Neural progenitor cell (in vitro differentiated cells): Measurements from ENCODE around the gene TJP1. TPM values are rescaled to one million over a fixed set of nuclear protein-coding genes. Genes with fewer than 3 reads are reported as not detected.

Source experiments
- DNase-seq: peaks from one replicate; pipeline ENCODE4 v3.0.0-alpha.2; 2016; ENCODE audit warnings: low spot score
- H2AFZ ChIP-seq: fragments of 200-600 bp; sonication (generic); replicated peaks from 2 replicates; pipeline ENCODE4 v1.6.1; 2016; ENCODE audit warnings: antibody characterized with exemption
- H3F3A ChIP-seq: fragments of 200-600 bp; sonication (generic); 2 replicates; pipeline ENCODE4 v1.6.1; 2016; ENCODE audit warnings: antibody characterized with exemption, low read depth
- H3K27ac ChIP-seq: fragments of 200-600 bp; sonication (generic); 2 replicates; pipeline ENCODE4 v1.5.1; 2016; ENCODE audit warnings: mild to moderate bottlenecking
- H3K27me3 ChIP-seq: fragments of 200-600 bp; sonication (generic); 2 replicates; pipeline ENCODE4 v1.6.1; 2016; ENCODE audit warnings: mild to moderate bottlenecking, moderate library complexity
- H3K36me3 ChIP-seq: fragments of 200-600 bp; sonication (generic); 2 replicates; pipeline ENCODE4 v1.5.1; 2016
- H3K4me1 ChIP-seq: fragments of 200-600 bp; sonication (generic); 2 replicates; pipeline ENCODE4 v1.6.1; 2016; ENCODE audit warnings: mixed run types
- H3K4me2 ChIP-seq: fragments of 200-600 bp; sonication (generic); 2 replicates; pipeline ENCODE4 v1.6.1; 2016
- H3K4me3 ChIP-seq: fragments of 200-600 bp; sonication (generic); 2 replicates; pipeline ENCODE4 v1.5.1; 2016
- H3K79me2 ChIP-seq: fragments of 200-600 bp; sonication (generic); 2 replicates; pipeline ENCODE4 v1.6.1; 2016; ENCODE audit warnings: low read depth
- H3K9ac ChIP-seq: fragments of 200-600 bp; sonication (generic); 2 replicates; pipeline ENCODE4 v1.6.1; 2016
- H3K9me3 ChIP-seq: fragments of 200-600 bp; sonication (generic); 2 replicates; pipeline ENCODE4 v1.5.1; 2016; ENCODE audit warnings: low read depth
- H4K20me1 ChIP-seq: fragments of 200-600 bp; sonication (generic); 2 replicates; pipeline ENCODE4 v1.6.1; 2016; ENCODE audit warnings: low read depth
- H3K27ac Mint-ChIP-seq: 3 replicates; pipeline ENCODE4 v1.8.0; 2021; ENCODE audit warnings: mixed read lengths
- H3K27me3 Mint-ChIP-seq: 2 replicates; pipeline ENCODE4 v1.8.0; 2022; ENCODE audit warnings: low read depth, mild to moderate bottlenecking, inconsistent platforms, moderate library complexity, mixed read lengths; ENCODE audit not compliant: insufficient read depth
- H3K36me3 Mint-ChIP-seq: 3 replicates; pipeline ENCODE4 v1.8.0; 2021; ENCODE audit warnings: mixed read lengths
- H3K4me1 Mint-ChIP-seq: 3 replicates; pipeline ENCODE4 v1.8.0; 2021; ENCODE audit warnings: mixed read lengths
- H3K4me3 Mint-ChIP-seq: 3 replicates; pipeline ENCODE4 v1.8.0; 2021; ENCODE audit warnings: mild to moderate bottlenecking, moderate library complexity, mixed read lengths
- H3K9me3 Mint-ChIP-seq: 3 replicates; pipeline ENCODE4 v1.8.0; 2020; ENCODE audit warnings: mixed read lengths
- EZH2 ChIP-seq: fragments of 200-600 bp; sonication (generic); IDR thresholded peaks from 2 replicates; pipeline ENCODE4 v1.6.1; 2017; ENCODE audit warnings: antibody characterized with exemption, mild to moderate bottlenecking, moderate library complexity
- EZH2phosphoT487 ChIP-seq: fragments of 200-600 bp; sonication (generic); IDR thresholded peaks from 2 replicates; pipeline ENCODE4 v1.6.1; 2017; ENCODE audit warnings: antibody characterized with exemption
- total RNA-seq: library from RNA; depleted of rRNA; stranded (reverse); fragments of >200 nt; gene quantifications from 2 replicates; pipeline ENCODE4 v1.2.3, GENCODE V29; 2015; ENCODE audit warnings: low replicate concordance
- TF ChIP-seq, protein P1 (sequence below): fragments of 200-600 bp; sonication (generic); IDR thresholded peaks from 2 replicates; pipeline ENCODE4 v1.5.1; 2017; ENCODE audit warnings: antibody characterized with exemption, mild to moderate bottlenecking

TJP1 gene
- total RNA-seq, 1 donor from 2014 or later, result 126 TPM

DNA sequence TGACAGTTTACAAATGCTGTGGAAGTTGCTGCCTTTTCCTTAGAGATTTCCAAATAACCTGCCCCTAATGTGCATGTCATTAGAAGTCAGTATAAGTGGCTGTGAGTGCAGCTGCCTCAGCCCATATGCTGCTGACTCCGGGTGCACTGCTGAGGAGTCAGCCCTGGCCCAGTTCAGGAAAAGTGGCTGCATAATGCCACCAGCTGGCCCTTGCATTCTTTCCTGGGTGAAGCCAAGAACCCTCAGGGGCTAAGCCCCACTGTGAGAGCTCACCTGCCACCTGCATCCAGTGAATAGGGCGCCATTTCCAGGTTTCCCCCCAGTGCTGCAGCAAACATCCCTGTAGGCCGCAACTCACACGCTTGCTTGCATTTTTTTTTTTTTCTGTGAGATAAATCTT is 139.9 kb downstream of the TJP1 start:
- Histone ChIP-seq H3K36me3 (no peaks in the 10 kb centered on the region), H3K9me3 (no peaks in the 10 kb centered on the region), H2AFZ (no peak overlapping the region), H4K20me1 (no peaks in the 10 kb centered on the region), H3K4me2 (no peak overlapping the region), H3K27me3 (no peaks in the 10 kb centered on the region), H3K9ac (no peak overlapping the region), H3K4me3 (no peak overlapping the region), H3K79me2 (no peaks in the 10 kb centered on the region), H3K27ac (no peak overlapping the region), H3K4me1 (no peaks in the 10 kb centered on the region), H3F3A (no peaks in the 10 kb centered on the region)
- no peak overlapping the region for H3K27ac Mint-ChIP-seq
- no peaks in the 10 kb centered on the region for H3K36me3 Mint-ChIP-seq
- peaks cover 7% of the 10 kb centered on the region for H3K27me3 Mint-ChIP-seq
- H3K9me3 Mint-ChIP-seq, result peaks cover 2% of the 10 kb centered on the region
- no peak overlapping the region for H3K4me3 Mint-ChIP-seq
- no peak for DNase-seq
- TF ChIP-seq EZH2 (no peak), EZH2phosphoT487 (no peak)
- TF ChIP-seq, protein P1, sequence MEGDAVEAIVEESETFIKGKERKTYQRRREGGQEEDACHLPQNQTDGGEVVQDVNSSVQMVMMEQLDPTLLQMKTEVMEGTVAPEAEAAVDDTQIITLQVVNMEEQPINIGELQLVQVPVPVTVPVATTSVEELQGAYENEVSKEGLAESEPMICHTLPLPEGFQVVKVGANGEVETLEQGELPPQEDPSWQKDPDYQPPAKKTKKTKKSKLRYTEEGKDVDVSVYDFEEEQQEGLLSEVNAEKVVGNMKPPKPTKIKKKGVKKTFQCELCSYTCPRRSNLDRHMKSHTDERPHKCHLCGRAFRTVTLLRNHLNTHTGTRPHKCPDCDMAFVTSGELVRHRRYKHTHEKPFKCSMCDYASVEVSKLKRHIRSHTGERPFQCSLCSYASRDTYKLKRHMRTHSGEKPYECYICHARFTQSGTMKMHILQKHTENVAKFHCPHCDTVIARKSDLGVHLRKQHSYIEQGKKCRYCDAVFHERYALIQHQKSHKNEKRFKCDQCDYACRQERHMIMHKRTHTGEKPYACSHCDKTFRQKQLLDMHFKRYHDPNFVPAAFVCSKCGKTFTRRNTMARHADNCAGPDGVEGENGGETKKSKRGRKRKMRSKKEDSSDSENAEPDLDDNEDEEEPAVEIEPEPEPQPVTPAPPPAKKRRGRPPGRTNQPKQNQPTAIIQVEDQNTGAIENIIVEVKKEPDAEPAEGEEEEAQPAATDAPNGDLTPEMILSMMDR, result no peak
- peaks cover 16% of the 10 kb centered on the region for H3K4me1 Mint-ChIP-seq

DNA sequence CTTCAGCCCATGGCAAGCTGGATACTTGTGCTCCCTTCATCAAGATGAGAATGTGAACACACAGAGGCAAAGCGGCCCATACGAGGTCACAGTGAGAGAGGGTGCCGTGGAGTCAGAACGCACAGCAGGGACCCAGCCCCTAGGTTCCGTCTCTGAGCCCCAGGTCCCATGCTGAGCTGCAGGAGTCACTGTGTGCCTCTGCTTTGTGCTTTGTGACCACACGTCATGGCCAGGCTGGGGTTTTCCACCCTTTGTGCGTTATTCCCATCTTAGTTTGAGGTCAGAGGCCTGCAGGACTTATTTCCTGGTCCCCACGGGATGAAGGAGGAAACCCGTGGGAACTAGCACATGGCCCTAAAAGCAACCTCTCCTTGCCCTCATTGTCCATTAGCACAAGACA is 140.3 kb downstream of the TJP1 start:
- peaks cover 19% of the 10 kb centered on the region for H3K4me1 Mint-ChIP-seq
- H3K27ac Mint-ChIP-seq, result no peak overlapping the region
- H3K36me3 ChIP-seq, result no peaks in the 10 kb centered on the region
- peaks cover 3% of the 10 kb centered on the region for H3F3A ChIP-seq
- H3K4me2 ChIP-seq, result no peak overlapping the region
- H3K27ac ChIP-seq, result no peak overlapping the region
- H3K36me3 Mint-ChIP-seq, result no peaks in the 10 kb centered on the region
- DNase-seq, result no peak
- no peaks in the 10 kb centered on the region for H4K20me1 ChIP-seq
- no peaks in the 10 kb centered on the region for H3K79me2 ChIP-seq
- peaks cover 2% of the 10 kb centered on the region for H3K9me3 Mint-ChIP-seq
- no peak overlapping the region for H3K4me3 ChIP-seq
- H3K4me3 Mint-ChIP-seq, result no peak overlapping the region
- no peaks in the 10 kb centered on the region for H3K27me3 ChIP-seq
- H3K4me1 ChIP-seq, result no peaks in the 10 kb centered on the region
- H2AFZ ChIP-seq, result no peak overlapping the region
- no peaks in the 10 kb centered on the region for H3K9me3 ChIP-seq
- TF ChIP-seq, protein P1, result no peak
- TF ChIP-seq EZH2phosphoT487, result no peak
- TF ChIP-seq EZH2, result no peak
- H3K27me3 Mint-ChIP-seq, result peaks cover 7% of the 10 kb centered on the region
- H3K9ac ChIP-seq, result no peak overlapping the region

DNA sequence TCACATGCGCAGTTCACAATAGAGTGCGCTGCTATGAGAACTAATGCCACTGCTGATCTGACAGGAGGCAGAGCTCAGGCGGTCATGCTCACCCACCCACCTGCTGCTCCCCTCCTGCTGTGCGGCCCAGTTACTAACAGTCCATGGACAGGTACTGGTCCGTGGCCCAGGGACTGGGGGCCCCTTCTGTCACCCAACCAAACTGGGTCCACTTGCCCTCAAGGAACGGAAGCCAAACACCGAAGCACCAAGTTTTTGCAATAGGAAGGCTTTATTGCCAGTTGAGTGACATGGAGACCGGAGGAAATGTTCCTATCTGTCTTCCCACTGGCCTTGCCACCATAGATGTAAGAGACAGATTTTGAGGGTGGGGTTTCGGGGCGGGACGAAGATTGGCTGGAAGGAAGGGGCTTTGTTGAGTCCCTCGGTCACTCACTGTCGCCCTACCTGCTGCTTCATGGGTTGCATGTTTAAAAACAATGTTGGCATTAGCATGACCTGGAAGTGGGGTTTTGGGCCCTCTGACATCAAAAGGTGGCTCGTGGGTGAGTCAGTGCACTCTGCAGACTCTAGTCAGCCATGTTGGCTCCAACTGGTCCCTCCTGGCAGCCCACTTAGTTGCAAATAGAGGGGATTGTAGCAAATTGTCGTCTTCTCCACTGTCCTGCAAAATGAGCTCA is 141.0 kb downstream of the TJP1 start:
- Histone ChIP-seq H2AFZ (no peak overlapping the region), H3K4me1 (no peaks in the 10 kb centered on the region), H3K9ac (no peak overlapping the region), H3K4me3 (no peak overlapping the region), H3K36me3 (no peaks in the 10 kb centered on the region), H3K27ac (no peak overlapping the region), H3K9me3 (no peaks in the 10 kb centered on the region), H3K4me2 (no peak overlapping the region), H4K20me1 (no peaks in the 10 kb centered on the region), H3K27me3 (no peaks in the 10 kb centered on the region), H3F3A (peaks cover 9% of the 10 kb centered on the region), H3K79me2 (no peaks in the 10 kb centered on the region)
- no peaks in the 10 kb centered on the region for H3K36me3 Mint-ChIP-seq
- peaks cover 18% of the 10 kb centered on the region for H3K4me1 Mint-ChIP-seq
- no peak overlapping the region for H3K27ac Mint-ChIP-seq
- H3K4me3 Mint-ChIP-seq, result no peak overlapping the region
- no peak for DNase-seq
- peaks cover 2% of the 10 kb centered on the region for H3K9me3 Mint-ChIP-seq
- H3K27me3 Mint-ChIP-seq, result peaks cover 3% of the 10 kb centered on the region
- TF ChIP-seq, protein P1, result no peak
- TF ChIP-seq EZH2, result no peak
- no peak for TF ChIP-seq EZH2phosphoT487
